H54 (cell line): Measurements from ENCODE around the gene ADD2.

Source experiments
- DNase-seq: peaks from one replicate; pipeline ENCODE4 v3.0.0; 2011; ENCODE audit warnings: low spot score, mixed read lengths; ENCODE audit not compliant: insufficient read length
- FAIRE-seq: peaks from 3 replicates; lab custom pipeline; 2011; peaks lifted over from hg19 to GRCh38; lab: Jason Lieb, UNC
- POLR2A ChIP-seq: IDR thresholded peaks from 2 replicates; pipeline ENCODE4 v1.6.1; 2011; ENCODE audit warnings: low read depth, mild to moderate bottlenecking, low read length

ADD2 gene

DNA sequence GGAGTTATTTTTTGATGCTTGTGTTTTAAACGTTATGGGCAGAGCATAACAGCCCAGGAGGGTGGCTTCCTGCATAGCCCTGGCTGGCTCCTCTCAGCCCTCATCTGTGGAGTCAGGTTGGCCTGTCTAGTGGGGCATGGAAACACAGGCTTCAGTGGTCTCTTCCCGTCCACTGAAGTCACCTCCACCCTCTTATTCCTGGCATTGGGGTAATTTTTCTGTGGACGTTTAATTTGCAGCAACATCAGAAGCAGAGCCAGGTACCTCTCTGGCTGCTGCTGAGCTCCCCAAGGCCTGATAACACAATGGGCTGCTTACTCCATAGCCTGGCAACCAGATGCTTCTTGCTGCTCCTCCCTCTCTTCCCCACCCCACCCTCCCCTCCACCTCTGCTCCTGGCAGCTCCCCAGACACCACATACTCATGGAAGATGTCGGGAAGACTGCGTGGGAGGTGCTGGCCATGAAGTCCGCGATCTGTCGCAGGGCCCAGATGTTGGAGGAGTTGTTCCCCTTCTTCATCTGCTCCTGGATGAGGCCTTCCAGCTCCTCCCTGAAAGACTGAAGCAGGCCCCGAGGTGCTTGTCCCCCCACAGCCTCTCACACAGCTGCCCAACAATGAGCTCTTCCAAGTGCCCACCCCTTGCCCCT is 64.0 kb downstream of the ADD2 start:
- FAIRE-seq (no peak), DNase-seq (no peak)
- TF ChIP-seq POLR2A: no peak

DNA sequence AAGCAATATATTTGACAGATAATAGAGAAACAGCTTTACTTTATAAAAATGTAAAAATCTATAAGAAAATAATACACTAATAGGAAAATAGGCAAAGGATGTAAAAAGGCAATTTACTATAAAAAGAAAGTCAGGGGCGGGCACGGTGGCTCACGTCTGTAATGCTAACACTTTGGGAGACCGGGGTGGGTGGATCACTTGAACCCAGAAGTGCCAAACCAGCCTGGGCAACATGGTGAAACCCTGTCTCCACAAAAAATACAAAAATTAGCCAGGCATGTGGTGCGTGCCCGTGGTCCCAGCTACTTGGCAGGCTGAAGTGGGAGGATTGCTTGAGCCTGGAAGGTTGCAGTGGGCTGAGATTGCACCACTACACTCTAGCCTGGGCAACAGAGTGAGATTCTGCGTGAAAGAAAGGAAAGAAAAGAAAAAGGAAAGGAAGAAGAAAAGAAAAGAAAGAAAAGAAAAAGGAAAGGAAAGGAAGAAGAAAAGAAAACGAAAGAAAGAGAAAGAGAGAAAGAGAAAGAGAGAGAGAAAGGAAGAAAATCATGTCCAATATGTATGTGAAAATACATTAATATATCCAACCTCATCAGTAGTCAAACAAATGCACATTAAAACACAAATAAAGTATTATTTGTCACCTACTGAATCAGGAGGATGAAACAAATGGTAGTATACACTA is 65.1 kb downstream of the ADD2 start:
- FAIRE-seq (no peak), DNase-seq (no peak)
- no peak for TF ChIP-seq POLR2A

DNA sequence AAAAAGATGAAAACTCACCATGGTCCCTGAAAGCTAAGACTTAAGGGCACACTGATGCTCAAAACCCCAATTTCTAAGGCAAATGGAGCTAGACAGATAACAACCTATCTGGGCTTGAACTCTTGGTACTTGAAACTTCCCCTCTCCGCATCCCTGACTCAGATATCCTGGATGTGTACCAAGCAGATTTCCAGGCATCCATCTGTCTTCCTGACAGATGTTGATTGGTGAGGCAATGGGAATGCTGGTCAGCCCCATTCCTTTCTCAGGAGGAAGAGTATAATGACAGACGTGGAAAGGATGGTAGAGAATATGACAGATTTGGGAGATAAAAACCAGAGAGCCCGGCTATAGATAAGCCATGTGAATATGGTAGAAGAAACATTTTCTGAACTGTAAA is 69.2 kb downstream of the ADD2 start:
- TF ChIP-seq POLR2A: no peak
- DNase-seq (no peak), FAIRE-seq (peak; percentile 90)

DNA sequence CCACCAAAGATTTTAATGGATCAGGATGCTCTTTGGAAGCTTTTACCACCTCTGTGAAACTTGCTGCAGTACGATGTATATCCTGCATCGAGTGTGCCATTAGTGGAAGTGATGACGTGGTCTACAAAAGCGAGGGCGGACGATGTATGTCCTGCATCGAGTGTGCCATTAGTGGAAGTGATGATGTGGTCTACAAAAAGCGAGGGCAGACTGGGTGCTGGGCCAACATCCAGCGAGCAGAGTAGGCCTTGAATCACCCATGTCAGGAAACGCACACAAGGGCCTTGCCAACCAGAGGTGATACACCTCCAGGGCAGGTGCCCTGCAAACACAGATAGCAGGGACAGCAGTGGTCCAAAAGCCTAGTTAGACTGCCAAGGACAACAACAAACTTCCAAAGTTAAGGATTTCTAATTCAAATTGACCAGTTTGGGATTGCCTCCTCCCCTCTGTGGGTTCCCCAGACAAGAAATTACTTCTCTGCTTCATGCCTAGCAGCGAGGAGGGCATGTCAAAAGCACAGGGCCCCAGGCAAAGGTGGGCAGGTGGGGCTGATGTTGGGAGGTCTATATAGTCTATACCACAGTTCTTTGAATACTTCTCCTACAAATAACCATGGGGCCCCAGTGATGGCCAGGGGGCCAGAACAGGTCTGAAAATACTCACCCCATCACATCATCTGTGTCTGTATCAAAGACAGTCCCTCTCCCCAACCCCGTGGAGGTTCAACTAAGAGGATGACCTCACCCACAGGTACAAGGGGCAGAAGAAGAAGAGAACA is 70.2 kb downstream of the ADD2 start:
- no peak for FAIRE-seq
- TF ChIP-seq POLR2A: no peak
- DNase-seq: no peak

DNA sequence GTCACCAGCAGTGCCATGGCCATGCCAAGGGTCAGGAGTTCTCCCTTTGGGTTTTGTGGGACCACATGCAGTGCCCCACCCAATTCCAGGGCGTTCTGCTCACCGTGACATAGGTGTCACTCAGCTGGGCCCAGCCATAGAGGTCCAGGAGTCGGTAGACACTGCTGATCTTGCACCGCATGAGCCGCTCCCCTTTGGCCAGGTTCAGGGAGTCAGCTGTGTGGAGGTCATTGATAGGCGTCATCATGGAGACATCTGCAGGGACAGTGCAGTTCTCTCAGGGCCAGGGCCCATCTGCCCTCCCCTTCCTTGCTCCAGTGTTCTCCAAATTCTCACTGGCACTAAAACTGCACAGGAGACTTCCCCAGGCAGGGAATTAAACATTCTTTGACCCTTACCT is 71.9 kb downstream of the ADD2 start:
- no peak for TF ChIP-seq POLR2A
- FAIRE-seq: no peak
- DNase-seq: no peak

DNA sequence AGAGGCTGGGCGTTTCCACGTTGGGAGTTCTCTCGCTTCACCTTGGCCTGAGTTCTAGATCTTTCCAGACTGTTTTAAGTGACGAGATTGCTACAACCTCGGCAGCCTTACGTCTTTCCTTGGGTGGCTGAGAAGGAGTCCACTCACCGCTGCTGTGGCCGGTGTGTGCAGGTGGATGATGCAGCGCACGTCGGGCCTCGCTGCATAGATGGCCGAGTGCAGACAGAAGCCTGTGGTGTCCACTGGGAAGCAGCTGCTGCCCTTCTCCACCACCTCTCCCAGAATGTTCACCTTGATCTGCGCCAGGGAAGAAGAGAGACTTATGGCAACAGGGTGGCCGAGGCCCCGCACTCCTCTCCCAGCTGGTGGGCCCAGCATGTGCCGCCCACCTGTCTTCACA is 75.7 kb downstream of the ADD2 start:
- TF ChIP-seq POLR2A: no peak
- DNase-seq: no peak
- FAIRE-seq: no peak

DNA sequence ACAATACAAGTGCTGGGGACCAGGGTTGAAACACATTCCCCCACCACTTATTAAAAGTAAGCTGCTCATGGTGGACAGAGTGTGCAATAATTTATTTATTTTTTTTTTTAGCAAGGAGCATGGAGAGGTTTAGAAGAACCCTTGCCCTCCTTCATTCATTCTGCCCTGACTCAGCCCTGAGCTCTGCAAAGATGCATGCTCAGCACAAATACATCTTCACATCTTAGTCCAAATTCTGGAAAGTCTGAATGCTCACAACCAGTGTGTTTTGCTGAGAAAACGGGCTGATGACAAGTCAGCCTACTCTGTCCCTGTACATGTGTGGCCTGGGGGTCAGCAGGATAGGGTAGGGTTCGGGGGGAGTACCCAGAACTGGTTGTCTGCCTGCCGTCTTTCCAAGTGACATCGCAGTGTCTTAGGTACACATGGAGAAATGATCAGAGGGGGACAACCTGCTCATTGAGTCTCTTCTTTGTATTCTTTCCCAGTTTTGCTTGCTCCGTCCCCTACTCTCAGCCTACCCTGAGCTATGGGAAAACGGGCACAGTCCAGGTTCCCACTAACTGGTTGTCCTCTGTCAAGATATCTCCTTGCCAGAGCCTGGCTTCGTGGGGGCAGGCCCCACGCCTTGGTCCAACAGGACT is 76.4 kb downstream of the ADD2 start:
- no peak for DNase-seq

DNA sequence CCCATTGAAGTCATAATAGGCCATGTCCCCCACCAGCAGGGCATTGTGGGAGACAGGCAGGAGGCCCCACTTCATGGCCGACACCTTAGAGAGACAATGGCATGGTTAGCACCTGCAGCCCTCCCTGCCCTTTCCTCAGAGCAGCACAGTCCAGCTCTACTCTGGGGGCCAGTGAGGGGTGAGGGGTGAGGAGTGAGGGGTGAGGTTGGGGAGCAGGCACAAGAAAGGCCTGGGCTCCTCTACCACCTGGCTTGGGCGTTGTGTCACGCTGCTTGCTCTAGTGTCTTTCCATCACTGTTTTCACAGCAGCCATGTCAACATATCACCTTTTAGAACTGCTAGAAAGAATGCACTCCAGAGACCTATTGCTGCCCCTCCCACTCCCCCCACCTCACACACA is 77.2 kb downstream of the ADD2 start:
- no peak for TF ChIP-seq POLR2A
- FAIRE-seq: no peak
- DNase-seq: no peak

More for the DNA sequence above, 76.4 kb downstream of the ADD2 start:
- TF ChIP-seq POLR2A: no peak
- no peak for FAIRE-seq

DNA sequence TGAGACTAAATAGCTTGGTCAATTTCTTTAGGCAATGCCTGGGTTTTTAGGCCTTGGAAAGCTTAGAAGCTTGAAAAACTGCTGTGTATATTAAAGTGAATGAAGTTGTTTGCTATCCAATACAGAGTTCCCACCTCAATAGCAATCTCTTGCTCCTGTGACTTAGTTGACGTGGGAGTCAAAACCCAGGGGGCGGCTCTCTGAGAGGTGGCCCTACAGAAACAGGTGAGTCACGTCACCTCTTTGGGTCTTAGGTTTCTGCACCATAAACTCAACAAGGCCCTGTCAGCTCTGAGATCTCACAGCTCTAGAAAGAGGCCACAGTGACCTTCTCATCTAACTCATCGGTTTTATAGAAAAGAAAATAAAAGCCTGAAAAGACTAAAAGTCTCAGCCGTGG is 79.6 kb downstream of the ADD2 start:
- DNase-seq: no peak
- TF ChIP-seq POLR2A: no peak
- no peak for FAIRE-seq

DNA sequence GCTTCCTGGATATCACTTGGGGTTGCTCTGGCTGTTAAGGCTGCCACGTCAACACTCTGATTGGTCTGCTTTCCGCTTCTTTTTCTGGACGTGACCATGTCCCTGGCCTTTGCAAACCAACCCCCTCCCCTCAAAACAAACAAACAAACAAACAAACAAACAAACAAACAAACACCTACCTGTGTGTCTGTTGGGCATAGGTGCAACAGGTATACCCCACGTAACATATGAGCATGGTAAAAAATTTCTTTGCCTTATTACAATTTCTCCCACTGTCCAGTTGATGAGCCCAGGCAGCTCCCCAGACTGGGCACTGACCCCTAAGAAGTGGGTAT is 80.6 kb downstream of the ADD2 start:
- TF ChIP-seq POLR2A: no peak
- DNase-seq: no peak
- FAIRE-seq: no peak

DNA sequence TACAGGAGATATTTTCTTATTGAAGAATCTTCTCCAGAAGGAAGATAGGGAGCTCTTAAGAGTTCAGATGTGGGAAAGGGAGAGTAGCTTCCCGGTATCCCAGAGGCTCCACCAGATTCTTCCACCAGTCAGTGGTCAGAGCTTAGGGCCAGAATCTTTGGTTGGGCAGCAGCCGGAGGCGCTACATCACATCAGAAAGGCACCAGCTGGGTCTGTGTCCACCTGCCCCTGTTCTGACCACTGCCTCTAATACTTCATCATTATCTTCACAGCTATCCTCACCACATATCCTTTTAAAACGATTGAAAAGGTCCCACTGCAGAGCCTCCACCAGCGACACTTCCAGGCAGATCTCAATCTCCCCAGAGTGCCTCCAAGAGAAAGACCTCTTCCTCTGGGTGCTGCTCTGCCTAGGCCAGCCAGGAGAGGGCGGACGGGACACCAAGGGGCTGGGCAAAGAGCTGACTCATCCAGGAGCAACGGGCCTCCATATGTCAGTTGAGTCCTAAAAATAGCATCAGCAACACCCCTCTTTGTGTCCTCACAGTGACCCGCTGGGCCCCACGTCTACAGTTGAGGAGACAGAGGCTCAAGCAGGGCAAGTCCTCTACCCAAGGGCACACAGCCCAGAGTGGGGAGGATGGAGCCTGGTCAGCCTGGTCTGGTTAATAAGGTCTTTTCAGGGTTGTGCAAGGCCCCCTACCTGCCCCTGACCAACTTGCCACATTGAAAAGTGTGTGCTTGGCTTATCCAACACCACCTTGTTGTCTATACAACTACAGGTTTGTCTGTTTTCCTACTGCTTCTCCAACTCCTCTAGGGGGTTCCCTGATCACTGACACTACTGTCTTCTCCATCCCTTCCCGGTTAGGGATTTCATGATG is 81.2 kb downstream of the ADD2 start:
- DNase-seq: peak; percentile 96

DNA sequence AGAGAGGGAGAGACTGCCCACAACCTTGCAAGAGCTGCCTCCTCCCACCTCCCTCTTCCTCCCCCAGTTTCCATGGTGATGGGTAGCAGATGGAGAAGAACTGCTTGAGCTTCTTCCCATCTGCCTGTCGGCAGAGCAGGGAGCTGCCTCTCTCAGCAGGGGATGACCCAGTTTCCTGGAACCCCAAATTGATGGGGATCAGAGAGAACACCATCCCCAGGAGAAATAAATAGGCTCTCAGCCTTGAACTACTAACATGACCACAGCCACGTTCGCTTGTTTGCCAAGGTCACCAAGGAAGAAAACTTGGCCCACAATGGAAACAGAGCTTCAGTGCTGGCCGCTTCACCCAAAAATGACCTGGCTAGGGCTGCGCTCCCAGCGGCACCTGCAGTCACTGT is 82.2 kb downstream of the ADD2 start:
- no peak for TF ChIP-seq POLR2A
- no peak for FAIRE-seq
- no peak for DNase-seq

More for the DNA sequence above, 81.2 kb downstream of the ADD2 start:
- FAIRE-seq: peak; percentile 85
- no peak for TF ChIP-seq POLR2A
